Activated T-helper 17 cell treated with anti-CD3 and anti-CD28 coated beads, Interleukin-2, amount 50 U/mL, for 72 hours (primary cell): Measurements from ENCODE around the gene DDX3Y. TPM values are rescaled to one million over a fixed set of nuclear protein-coding genes. Genes with fewer than 3 reads are reported as not detected.

ENCODE experiments used
- ATAC-seq: fragments of 150-1000 bp; cut with Tn5 transposase; replicated peaks from 2 replicates; pipeline ENCODE4 v1.10.0; 2021; ENCODE audit warnings: mild to moderate bottlenecking, moderate library complexity
- H3K27ac Mint-ChIP-seq: one replicate; pipeline ENCODE4 v1.8.0; 2022; ENCODE audit warnings: mixed read lengths
- H3K27me3 Mint-ChIP-seq: one replicate; pipeline ENCODE4 v1.8.0; 2022; ENCODE audit warnings: mixed read lengths
- H3K36me3 Mint-ChIP-seq: one replicate; pipeline ENCODE4 v1.8.0; 2022; ENCODE audit warnings: low read depth, mild to moderate bottlenecking, mixed read lengths
- H3K4me1 Mint-ChIP-seq: one replicate; pipeline ENCODE4 v1.8.0; 2022; ENCODE audit warnings: mixed read lengths
- H3K4me3 Mint-ChIP-seq: one replicate; pipeline ENCODE4 v1.8.0; 2022; ENCODE audit warnings: mild to moderate bottlenecking, mixed read lengths
- H3K9me3 Mint-ChIP-seq: one replicate; pipeline ENCODE4 v1.8.0; 2022; ENCODE audit warnings: mixed read lengths
- total RNA-seq, 2 donors: library from RNA; stranded (reverse); gene quantifications; one replicate each; pipeline ENCODE4 v1.2.3, GENCODE V29; 2022

Gene DDX3Y
- 100 to 1,000 TPM; 105 to 225 TPM for total RNA-seq

- H3K27me3 Mint-ChIP-seq: no peaks in the 10 kb centered on the region
- peaks cover 55% of the 10 kb centered on the region for H3K36me3 Mint-ChIP-seq
- peaks cover 10% of the 10 kb centered on the region for H3K4me1 Mint-ChIP-seq
- peak within 1 kb of the TSS; percentile 97 for H3K4me3 Mint-ChIP-seq
- H3K27ac Mint-ChIP-seq: peak within 1 kb of the TSS; percentile 100
- peak; percentile 92 for ATAC-seq
- H3K9me3 Mint-ChIP-seq: no peaks in the 10 kb centered on the region
Measured at GRCh38 chrY:12904618-12905516, at the start of gene DDX3Y. TSS of gene DDX3Y (plus strand) at chrY:12904868. CDS start at chrY:12904937, 69 bp downstream.

- Mint-ChIP-seq H3K4me1 (no peaks in the 10 kb centered on the region), H3K27me3 (no peaks in the 10 kb centered on the region), H3K9me3 (no peaks in the 10 kb centered on the region), H3K27ac (no peak overlapping the region), H3K36me3 (peaks cover 72% of the 10 kb centered on the region), H3K4me3 (no peak overlapping the region)
- ATAC-seq: no peak
Measured at GRCh38 chrY:12855791-12856275, 48.8 kb upstream of the DDX3Y start.

- no peaks in the 10 kb centered on the region for H3K9me3 Mint-ChIP-seq
- H3K36me3 Mint-ChIP-seq: peaks cover 2% of the 10 kb centered on the region
- no peaks in the 10 kb centered on the region for H3K27me3 Mint-ChIP-seq
- H3K27ac Mint-ChIP-seq: no peak overlapping the region
- no peaks in the 10 kb centered on the region for H3K4me1 Mint-ChIP-seq
- no peak overlapping the region for H3K4me3 Mint-ChIP-seq
- no peak for ATAC-seq
Measured at GRCh38 chrY:12867960-12868359, 36.7 kb upstream of the DDX3Y start.

DNA sequence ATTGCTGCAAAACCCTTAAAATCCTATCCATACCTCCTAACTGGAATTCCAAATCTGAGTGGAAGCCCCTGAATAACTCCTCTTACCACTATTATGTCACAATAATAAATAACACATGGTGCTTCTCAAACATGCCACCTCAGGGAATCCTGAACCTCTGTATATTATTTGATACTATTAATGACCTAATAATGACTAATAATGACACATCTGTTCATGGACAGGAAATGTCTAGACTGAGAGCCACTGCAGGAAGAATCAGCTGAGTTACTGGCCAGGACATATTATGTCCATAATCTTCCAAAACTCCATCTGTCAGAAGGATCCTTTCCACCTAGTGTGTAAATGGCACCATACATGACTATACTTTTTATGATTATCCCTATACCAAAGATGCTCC lies 7.7 kb upstream of the DDX3Y start:
- ATAC-seq: no peak
- Mint-ChIP-seq H3K36me3 (no peaks in the 10 kb centered on the region), H3K4me3 (no peak overlapping the region), H3K27ac (no peak overlapping the region), H3K27me3 (no peaks in the 10 kb centered on the region), H3K4me1 (no peaks in the 10 kb centered on the region), H3K9me3 (no peaks in the 10 kb centered on the region)

DNA sequence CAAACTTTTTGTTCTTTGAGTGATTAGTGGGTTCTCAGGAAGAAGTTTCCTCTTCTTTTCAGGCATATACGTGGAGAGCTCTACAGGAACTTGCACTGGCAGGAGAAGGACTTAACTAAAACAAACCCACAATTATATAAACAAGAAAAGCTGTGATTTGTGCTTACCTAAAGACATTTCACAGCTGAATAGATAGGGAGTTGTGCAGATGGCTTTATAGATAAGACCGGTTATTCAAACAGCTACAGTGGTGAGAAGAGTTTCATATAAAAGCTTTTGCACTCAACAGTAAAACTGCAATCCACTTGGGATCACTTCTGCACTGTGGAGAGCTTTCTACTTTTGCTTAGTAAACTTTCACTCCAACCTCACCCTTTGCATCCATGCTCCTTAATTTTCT lies 6.1 kb upstream of the DDX3Y start:
- no peak for ATAC-seq

DNA sequence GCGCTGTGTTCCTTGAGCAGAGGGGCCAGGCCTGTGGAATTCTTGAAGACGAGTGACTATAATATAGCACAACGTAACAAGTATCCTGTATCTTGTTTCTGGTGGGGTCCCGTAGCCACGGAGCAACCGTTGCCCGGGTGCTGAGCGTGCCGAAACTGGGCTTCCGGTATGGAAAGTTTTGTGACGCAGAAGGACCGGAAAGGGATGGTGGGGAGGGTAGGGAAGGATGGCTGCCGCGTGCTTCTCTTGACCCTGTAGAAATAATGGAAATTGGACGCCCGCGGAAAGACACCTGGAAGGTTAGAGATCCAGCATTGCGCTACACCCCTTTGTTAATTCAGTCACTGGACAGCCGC lies 827 bp downstream of the DDX3Y start:
- peaks cover 61% of the 10 kb centered on the region for H3K36me3 Mint-ChIP-seq
- no peaks in the 10 kb centered on the region for H3K9me3 Mint-ChIP-seq
- peak overlapping the region; percentile 100 for H3K27ac Mint-ChIP-seq
- H3K27me3 Mint-ChIP-seq: no peaks in the 10 kb centered on the region
- peak; percentile 63 for ATAC-seq
- H3K4me3 Mint-ChIP-seq: peak overlapping the region; percentile 97
- peaks cover 13% of the 10 kb centered on the region for H3K4me1 Mint-ChIP-seq

More for the DNA sequence above, 6.1 kb upstream of the DDX3Y start:
- Mint-ChIP-seq H3K4me1 (no peaks in the 10 kb centered on the region), H3K27ac (no peak overlapping the region), H3K36me3 (no peaks in the 10 kb centered on the region), H3K27me3 (no peaks in the 10 kb centered on the region), H3K4me3 (no peak overlapping the region), H3K9me3 (no peaks in the 10 kb centered on the region)

DNA sequence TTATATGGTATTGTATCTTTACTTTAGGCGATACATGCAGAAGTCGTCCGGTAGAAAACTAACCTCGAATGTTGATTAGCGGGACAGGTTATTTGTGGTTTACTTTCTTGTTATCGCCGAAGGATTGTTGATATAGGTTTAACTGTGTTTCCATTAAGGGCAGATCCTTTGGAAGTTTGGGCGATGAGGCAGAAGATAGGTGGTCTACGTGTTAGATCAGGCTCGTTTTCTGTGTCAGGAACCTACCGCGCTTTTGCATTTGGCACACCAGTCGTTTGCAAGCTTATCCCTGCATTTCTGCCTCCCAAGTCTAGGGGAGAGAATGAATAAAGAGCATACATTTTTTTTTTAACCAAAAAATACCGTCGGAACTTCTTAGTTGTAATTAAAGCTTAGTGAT lies 1.2 kb downstream of the DDX3Y start:
- no peak for ATAC-seq
- Mint-ChIP-seq H3K9me3 (no peaks in the 10 kb centered on the region), H3K36me3 (peaks cover 65% of the 10 kb centered on the region), H3K27me3 (no peaks in the 10 kb centered on the region), H3K4me1 (peaks cover 13% of the 10 kb centered on the region), H3K4me3 (peak overlapping the region; percentile 97), H3K27ac (peak overlapping the region; percentile 100)

DNA sequence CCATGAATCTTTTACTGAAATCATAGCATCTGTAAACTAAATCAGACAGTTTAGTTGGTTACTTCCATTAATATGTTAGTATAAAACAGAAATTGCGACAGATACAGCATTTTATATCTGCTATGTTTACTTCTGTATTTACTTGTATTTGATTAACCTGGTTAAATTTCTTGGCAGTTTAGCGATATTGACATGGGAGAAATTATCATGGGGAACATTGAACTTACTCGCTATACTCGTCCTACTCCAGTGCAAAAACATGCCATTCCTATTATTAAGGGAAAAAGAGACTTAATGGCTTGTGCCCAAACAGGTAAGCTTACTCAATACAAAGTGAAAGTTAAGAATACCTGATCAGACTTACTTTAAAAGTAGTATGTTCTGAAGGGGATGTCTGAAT lies 8.9 kb downstream of the DDX3Y start:
- H3K27me3 Mint-ChIP-seq: no peaks in the 10 kb centered on the region
- H3K36me3 Mint-ChIP-seq: peaks cover 100% of the 10 kb centered on the region
- no peak overlapping the region for H3K4me3 Mint-ChIP-seq
- no peaks in the 10 kb centered on the region for H3K9me3 Mint-ChIP-seq
- H3K4me1 Mint-ChIP-seq: peaks cover 8% of the 10 kb centered on the region
- ATAC-seq: no peak
- no peak overlapping the region for H3K27ac Mint-ChIP-seq

DNA sequence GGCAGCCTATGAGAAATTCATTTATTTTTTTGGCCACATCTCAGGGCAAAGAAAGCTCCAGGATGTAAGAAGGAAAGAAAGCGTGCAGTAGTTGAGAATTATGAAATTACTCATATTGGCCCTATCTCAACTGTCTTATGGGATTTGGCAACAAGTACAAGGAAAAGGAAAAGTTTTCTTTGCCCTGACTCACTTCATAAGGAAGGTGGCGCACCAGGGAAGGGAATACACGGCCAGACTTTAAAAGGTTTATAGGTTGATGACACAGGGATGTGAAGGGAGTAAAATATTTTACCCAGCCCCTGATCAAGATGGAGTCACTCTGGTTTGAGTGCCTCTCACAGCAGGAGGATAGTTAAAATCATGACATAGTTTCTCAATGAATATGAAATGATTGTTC lies 23.4 kb downstream of the DDX3Y start:
- no peak for ATAC-seq
- H3K36me3 Mint-ChIP-seq: no peaks in the 10 kb centered on the region
- no peak overlapping the region for H3K4me3 Mint-ChIP-seq
- H3K27me3 Mint-ChIP-seq: no peaks in the 10 kb centered on the region
- H3K4me1 Mint-ChIP-seq: no peaks in the 10 kb centered on the region
- H3K27ac Mint-ChIP-seq: no peak overlapping the region
- H3K9me3 Mint-ChIP-seq: no peaks in the 10 kb centered on the region

GRCh38 chrY:12941725-12942687 lies 37.3 kb downstream of the DDX3Y start:
- Mint-ChIP-seq H3K36me3 (no peaks in the 10 kb centered on the region), H3K27ac (no peak overlapping the region), H3K27me3 (no peaks in the 10 kb centered on the region), H3K4me1 (no peaks in the 10 kb centered on the region), H3K4me3 (no peak overlapping the region), H3K9me3 (no peaks in the 10 kb centered on the region)
- ATAC-seq: no peak

Other genes with a start within 250 kb of the DDX3Y start
- gene USP9Y, start 203.6 kb upstream of the DDX3Y start, total RNA-seq: 10 to 100 TPM; 14.0 to 19.1 TPM